GM10248 (cell line): ENCODE results near the gene SDK2.

ENCODE experiments used
- CTCF ChIA-PET: fragments of 300-600 bp; sonication (Branson Sonifier 250); formaldehyde crosslinking; extraction: SDS; loops from one replicate; lab custom pipeline; 2021; ENCODE audit warnings: antibody characterized with exemption; lab: Yijun Ruan, JAX
- POLR2A ChIA-PET: fragments of 350-650 bp; sonication (Branson Sonifier 250); formaldehyde crosslinking; extraction: SDS; loops from one replicate; lab custom pipeline; 2020; ENCODE audit warnings: antibody characterized with exemption; lab: Yijun Ruan, JAX
- DNase-seq: peaks from one replicate; pipeline ENCODE4 v3.0.0; 2012; ENCODE audit errors: extremely low spot score
- CTCF ChIP-seq: IDR thresholded peaks from 2 replicates; pipeline ENCODE4 v1.5.1; 2012; ENCODE audit warnings: mild to moderate bottlenecking, low read depth; ENCODE audit errors: extremely low read depth, missing control alignments, control extremely low read depth

SDK2 gene

GRCh38 chr17:73653810-73654209 is 9.6 kb upstream of the SDK2 start:
- TF ChIP-seq CTCF = no peak
- DNase-seq = no peak
- CTCF ChIA-PET = no interaction called here
- POLR2A ChIA-PET = no interaction called here

- TF ChIP-seq CTCF = no peak
- DNase-seq = no peak
- ChIA-PET CTCF (no interaction called here), POLR2A (no interaction called here)
Observed at GRCh38 chr17:73652886-73653480, 8.7 kb upstream of the SDK2 start.

GRCh38 chr17:73650617-73651200 is 6.5 kb upstream of the SDK2 start:
- ChIA-PET POLR2A (no interaction called here), CTCF (no interaction called here)
- DNase-seq = no peak
- TF ChIP-seq CTCF = no peak

GRCh38 chr17:73650140-73650539 is 5.9 kb upstream of the SDK2 start:
- ChIA-PET POLR2A (no interaction called here), CTCF (no interaction called here)
- TF ChIP-seq CTCF = no peak
- DNase-seq = no peak

GRCh38 chr17:73648974-73649373 is 4.7 kb upstream of the SDK2 start:
- no peak for TF ChIP-seq CTCF
- POLR2A ChIA-PET = no interaction called here
- DNase-seq = no peak
- CTCF ChIA-PET = no interaction called here

GRCh38 chr17:73648543-73648820 is 4.2 kb upstream of the SDK2 start:
- no peak for TF ChIP-seq CTCF
- ChIA-PET POLR2A (no interaction called here), CTCF (no interaction called here)
- no peak for DNase-seq
